K562 (cell line): Measurements from ENCODE around the gene TENM4. TPM values are rescaled to one million over a fixed set of nuclear protein-coding genes. Genes with fewer than 3 reads are reported as not detected.

Experiments used
- DNMT1 ChIP-seq: fragments of 450-650 bp; IDR thresholded peaks from 2 replicates; pipeline ENCODE4 v1.6.1; 2016; ENCODE audit warnings: antibody characterized with exemption, mild to moderate bottlenecking
- FOXP4 ChIP-seq: sonication (generic); formaldehyde crosslinking; IDR thresholded peaks from 2 replicates; pipeline ENCODE4 v1.8.0; 2022; ENCODE audit warnings: mild to moderate bottlenecking, missing genetic modification reagents, borderline replicate concordance
- GATAD2B ChIP-seq: fragments of 450-650 bp; IDR thresholded peaks from 2 replicates; pipeline ENCODE4 v1.6.1; 2017; ENCODE audit warnings: mild to moderate bottlenecking, borderline replicate concordance
- PHF20 ChIP-seq: fragments of 450-650 bp; IDR thresholded peaks from 2 replicates; pipeline ENCODE4 v1.6.1; 2018; ENCODE audit not compliant: partially characterized antibody
- ZNF76 ChIP-seq: fragments of 250-450 bp; sonication (Bioruptor Pico); IDR thresholded peaks from 2 replicates; pipeline ENCODE4 v1.4.0; 2020; ENCODE audit warnings: mild to moderate bottlenecking, moderate library complexity, borderline replicate concordance
- polyA plus RNA-seq, 8 experiments: library from polyadenylated mRNA; depleted of rRNA in 4 of 8; stranded (reverse) in 5 of 8; unstranded in 3 of 8; fragments of >200 nt; fragmentation: Nextera tagmentation in 2 of 8; fragmentation: Illumina TruSeq in 1 of 8; extraction: Ambion mirVana in 2 of 8; extraction: Trizol in 1 of 8; gene quantifications; 2 replicates each; pipeline versions ENCODE4 v1.2.1 to v1.2.3, GENCODE V29; 2011 to 2014; ENCODE audit warnings: inconsistent platforms in 1 of 8, missing spikeins in 1 of 8
- total RNA-seq, 7 experiments: library from RNA; depleted of rRNA in 6 of 7; stranded (reverse); fragments of >200 nt in 6 of 7; fragmentation: Illumina TruSeq in 2 of 7; extraction: Trizol in 2 of 7; gene quantifications; 2 replicates each; pipeline versions ENCODE4 v1.2.1 to v1.2.3, GENCODE V29; 2011 to 2021; ENCODE audit warnings: low replicate concordance in 1 of 7
- TF ChIP-seq, protein P1 (sequence below): fragments of 150-350 bp; IDR thresholded peaks from 2 replicates; pipeline ENCODE4 v1.6.1; 2014; ENCODE audit warnings: low read depth, mild to moderate bottlenecking, low read length, borderline replicate concordance
- TF ChIP-seq, protein P2 (sequence below): sonication (generic); formaldehyde crosslinking; IDR thresholded peaks from 2 replicates; pipeline ENCODE4 v1.8.0; 2022; ENCODE audit warnings: mild to moderate bottlenecking, low read depth, missing genetic modification reagents
- TF ChIP-seq, protein P3 (sequence below): fragments of 450-650 bp; IDR thresholded peaks from 2 replicates; pipeline ENCODE4 v1.7.0; 2016; ENCODE audit warnings: borderline replicate concordance
- TF ChIP-seq, protein P4 (sequence below): fragments of 250-450 bp; sonication (Bioruptor Pico); IDR thresholded peaks from 2 replicates; pipeline ENCODE4 v1.4.0; 2020; ENCODE audit warnings: borderline replicate concordance

TENM4 gene
- total and polyA plus RNA-seq, 9 of the 15 experiments (the other 6 are each of a cell fraction or from before 2014, with no cell fraction given): 0.16 TPM; not detected in 8

GRCh38 chr11:79414644-79415317 is 26.0 kb downstream of the TENM4 start (continued):
- TF ChIP-seq, protein P1, sequence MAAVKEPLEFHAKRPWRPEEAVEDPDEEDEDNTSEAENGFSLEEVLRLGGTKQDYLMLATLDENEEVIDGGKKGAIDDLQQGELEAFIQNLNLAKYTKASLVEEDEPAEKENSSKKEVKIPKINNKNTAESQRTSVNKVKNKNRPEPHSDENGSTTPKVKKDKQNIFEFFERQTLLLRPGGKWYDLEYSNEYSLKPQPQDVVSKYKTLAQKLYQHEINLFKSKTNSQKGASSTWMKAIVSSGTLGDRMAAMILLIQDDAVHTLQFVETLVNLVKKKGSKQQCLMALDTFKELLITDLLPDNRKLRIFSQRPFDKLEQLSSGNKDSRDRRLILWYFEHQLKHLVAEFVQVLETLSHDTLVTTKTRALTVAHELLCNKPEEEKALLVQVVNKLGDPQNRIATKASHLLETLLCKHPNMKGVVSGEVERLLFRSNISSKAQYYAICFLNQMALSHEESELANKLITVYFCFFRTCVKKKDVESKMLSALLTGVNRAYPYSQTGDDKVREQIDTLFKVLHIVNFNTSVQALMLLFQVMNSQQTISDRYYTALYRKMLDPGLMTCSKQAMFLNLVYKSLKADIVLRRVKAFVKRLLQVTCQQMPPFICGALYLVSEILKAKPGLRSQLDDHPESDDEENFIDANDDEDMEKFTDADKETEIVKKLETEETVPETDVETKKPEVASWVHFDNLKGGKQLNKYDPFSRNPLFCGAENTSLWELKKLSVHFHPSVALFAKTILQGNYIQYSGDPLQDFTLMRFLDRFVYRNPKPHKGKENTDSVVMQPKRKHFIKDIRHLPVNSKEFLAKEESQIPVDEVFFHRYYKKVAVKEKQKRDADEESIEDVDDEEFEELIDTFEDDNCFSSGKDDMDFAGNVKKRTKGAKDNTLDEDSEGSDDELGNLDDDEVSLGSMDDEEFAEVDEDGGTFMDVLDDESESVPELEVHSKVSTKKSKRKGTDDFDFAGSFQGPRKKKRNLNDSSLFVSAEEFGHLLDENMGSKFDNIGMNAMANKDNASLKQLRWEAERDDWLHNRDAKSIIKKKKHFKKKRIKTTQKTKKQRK: no peak
- no peak for TF ChIP-seq ZNF76
- TF ChIP-seq, protein P2, sequence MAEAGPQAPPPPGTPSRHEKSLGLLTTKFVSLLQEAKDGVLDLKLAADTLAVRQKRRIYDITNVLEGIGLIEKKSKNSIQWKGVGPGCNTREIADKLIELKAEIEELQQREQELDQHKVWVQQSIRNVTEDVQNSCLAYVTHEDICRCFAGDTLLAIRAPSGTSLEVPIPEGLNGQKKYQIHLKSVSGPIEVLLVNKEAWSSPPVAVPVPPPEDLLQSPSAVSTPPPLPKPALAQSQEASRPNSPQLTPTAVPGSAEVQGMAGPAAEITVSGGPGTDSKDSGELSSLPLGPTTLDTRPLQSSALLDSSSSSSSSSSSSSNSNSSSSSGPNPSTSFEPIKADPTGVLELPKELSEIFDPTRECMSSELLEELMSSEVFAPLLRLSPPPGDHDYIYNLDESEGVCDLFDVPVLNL: no peak
- no peak for TF ChIP-seq DNMT1
- TF ChIP-seq, protein P3, sequence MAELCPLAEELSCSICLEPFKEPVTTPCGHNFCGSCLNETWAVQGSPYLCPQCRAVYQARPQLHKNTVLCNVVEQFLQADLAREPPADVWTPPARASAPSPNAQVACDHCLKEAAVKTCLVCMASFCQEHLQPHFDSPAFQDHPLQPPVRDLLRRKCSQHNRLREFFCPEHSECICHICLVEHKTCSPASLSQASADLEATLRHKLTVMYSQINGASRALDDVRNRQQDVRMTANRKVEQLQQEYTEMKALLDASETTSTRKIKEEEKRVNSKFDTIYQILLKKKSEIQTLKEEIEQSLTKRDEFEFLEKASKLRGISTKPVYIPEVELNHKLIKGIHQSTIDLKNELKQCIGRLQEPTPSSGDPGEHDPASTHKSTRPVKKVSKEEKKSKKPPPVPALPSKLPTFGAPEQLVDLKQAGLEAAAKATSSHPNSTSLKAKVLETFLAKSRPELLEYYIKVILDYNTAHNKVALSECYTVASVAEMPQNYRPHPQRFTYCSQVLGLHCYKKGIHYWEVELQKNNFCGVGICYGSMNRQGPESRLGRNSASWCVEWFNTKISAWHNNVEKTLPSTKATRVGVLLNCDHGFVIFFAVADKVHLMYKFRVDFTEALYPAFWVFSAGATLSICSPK: no peak
- TF ChIP-seq GATAD2B: no peak
- TF ChIP-seq, protein P4, sequence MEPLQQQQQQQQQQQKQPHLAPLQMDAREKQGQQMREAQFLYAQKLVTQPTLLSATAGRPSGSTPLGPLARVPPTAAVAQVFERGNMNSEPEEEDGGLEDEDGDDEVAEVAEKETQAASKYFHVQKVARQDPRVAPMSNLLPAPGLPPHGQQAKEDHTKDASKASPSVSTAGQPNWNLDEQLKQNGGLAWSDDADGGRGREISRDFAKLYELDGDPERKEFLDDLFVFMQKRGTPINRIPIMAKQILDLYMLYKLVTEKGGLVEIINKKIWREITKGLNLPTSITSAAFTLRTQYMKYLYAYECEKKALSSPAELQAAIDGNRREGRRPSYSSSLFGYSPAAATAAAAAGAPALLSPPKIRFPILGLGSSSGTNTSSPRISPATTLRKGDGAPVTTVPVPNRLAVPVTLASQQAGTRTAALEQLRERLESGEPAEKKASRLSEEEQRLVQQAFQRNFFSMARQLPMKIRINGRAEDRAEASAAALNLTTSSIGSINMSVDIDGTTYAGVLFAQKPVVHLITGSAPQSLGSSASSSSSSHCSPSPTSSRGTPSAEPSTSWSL (CRISPR knock-in tag): no peak
- TF ChIP-seq PHF20: no peak
- TF ChIP-seq FOXP4 (CRISPR knock-in tag): no peak
